ENCODE results near the gene SLC19A1.

Gene SLC19A1

GRCh38 chr21:45463871-45464270 lies 78.4 kb downstream of the SLC19A1 start:
- POLR2A ChIA-PET, result no interaction called here
- H3K4me3 ChIP-seq (ENCODE audit: low read depth, low read length), result no peak overlapping the region
- DNase-seq (ENCODE audit: low read depth, low spot score), result no peak
- CTCF ChIA-PET, result interaction anchor here (0.7 to 1.2 kb wide), 4 partner anchors 14 to 327 kb away, joined by 3 read pairs; no protein-coding TSS in a partner anchor
- no peak for TF ChIP-seq CTCF (IDR thresholded peaks at IDR 0.05; ENCODE audit: insufficient read depth, low read length, missing control alignments)

- POLR2A ChIA-PET, result no interaction called here
- DNase-seq (ENCODE audit: low read depth, low spot score), result no peak
- no peak overlapping the region for H3K4me3 ChIP-seq (ENCODE audit: low read depth, low read length)
- CTCF ChIA-PET, result interaction anchor here (0.7 to 3.5 kb wide), 6 partner anchors 9 to 1191 kb away, joined by 3 to 25 read pairs (median 5); no protein-coding TSS in a partner anchor
- no peak for TF ChIP-seq CTCF (IDR thresholded peaks at IDR 0.05; ENCODE audit: insufficient read depth, low read length, missing control alignments)
These were observed 80.4 kb downstream of the SLC19A1 start for GRCh38 chr21:45461806-45462341.

- H3K4me3 ChIP-seq (ENCODE audit: low read depth, low read length), result no peak overlapping the region
- ChIA-PET CTCF (interaction anchor here (0.7 to 3.5 kb wide), 7 partner anchors 9 to 1192 kb away, joined by 3 to 25 read pairs (median 6); no protein-coding TSS in a partner anchor), POLR2A (no interaction called here)
- no peak for TF ChIP-seq CTCF (IDR thresholded peaks at IDR 0.05; ENCODE audit: insufficient read depth, low read length, missing control alignments)
- DNase-seq (ENCODE audit: low read depth, low spot score), result no peak
These were observed 80.9 kb downstream of the SLC19A1 start for GRCh38 chr21:45461369-45461750.

- CTCF ChIA-PET, result interaction anchor here (0.7 to 3.5 kb wide), 10 partner anchors 10 to 360 kb away, joined by 3 to 25 read pairs (median 5); no protein-coding TSS in a partner anchor
- POLR2A ChIA-PET, result no interaction called here
These were observed 81.5 kb downstream of the SLC19A1 start for GRCh38 chr21:45460611-45461368.

GRCh38 chr21:45460011-45460565 lies 82.2 kb downstream of the SLC19A1 start:
- no peak for DNase-seq (ENCODE audit: low read depth, low spot score)
- CTCF ChIA-PET, result interaction anchor here (1.1 to 3.5 kb wide), 10 partner anchors 10 to 361 kb away, joined by 3 to 25 read pairs (median 6); no protein-coding TSS in a partner anchor
- no peak overlapping the region for H3K4me3 ChIP-seq (ENCODE audit: low read depth, low read length)
- POLR2A ChIA-PET, result no interaction called here
- TF ChIP-seq CTCF (IDR thresholded peaks at IDR 0.05; ENCODE audit: insufficient read depth, low read length, missing control alignments), result no peak

More at GRCh38 chr21:45460611-45461368, 81.5 kb downstream of the SLC19A1 start:
- no peak overlapping the region for H3K4me3 ChIP-seq (ENCODE audit: low read depth, low read length)
- no peak for TF ChIP-seq CTCF (IDR thresholded peaks at IDR 0.05; ENCODE audit: insufficient read depth, low read length, missing control alignments)
- DNase-seq (ENCODE audit: low read depth, low spot score), result peak; percentile 52

Data from AG04449 (cell line).